ENCODE results near the gene FCHSD2. TPM values are rescaled to one million over a fixed set of nuclear protein-coding genes. Genes with fewer than 3 reads are reported as not detected.

The FCHSD2 gene
- total and polyA plus RNA-seq, 2 donors from 2014 or later, result 8.0 to 58.7 TPM

DNA sequence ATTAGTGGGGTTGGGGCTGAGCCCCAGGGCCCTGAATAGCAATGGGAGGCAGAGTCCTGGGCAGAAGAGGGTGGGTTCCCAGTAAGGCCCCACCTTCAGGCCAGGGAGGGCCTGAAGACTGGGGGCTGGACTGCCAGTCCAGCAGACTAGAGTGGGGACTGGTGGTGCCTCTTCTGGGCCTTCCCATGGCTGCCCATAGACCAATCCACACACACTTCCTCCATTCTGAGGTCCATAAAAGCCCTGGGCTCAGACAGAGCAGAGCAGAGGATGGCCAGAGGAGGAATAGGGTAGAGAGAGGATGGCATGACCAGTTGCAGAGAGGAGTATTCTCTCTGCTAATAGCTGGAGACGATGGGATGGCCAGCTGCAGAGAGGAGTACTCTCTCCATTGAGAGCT, 216.0 kb downstream of the FCHSD2 start:
- Histone ChIP-seq H3K9me3 (ENCODE audit: control insufficient read depth in 2 of 3, insufficient read depth in 1 of 3, low read length in 3 of 3) (no peaks in the 10 kb centered on the region), H3K27ac (ENCODE audit: low read depth in 2 of 2, low read length in 2 of 2) (no peak overlapping the region), H3K4me3 (ENCODE audit: low read length in 3 of 3) (no peak overlapping the region), H3K36me3 (ENCODE audit: control insufficient read depth in 2 of 3, insufficient read depth in 3 of 3, low read length in 3 of 3) (no peaks in the 10 kb centered on the region), H3K4me1 (ENCODE audit: control insufficient read depth in 2 of 3, insufficient read depth in 2 of 3, low read depth in 1 of 3, low read length in 3 of 3) (peaks cover 0 to 7% (median 4%) of the 10 kb centered on the region in 3 donors), H3K9ac (ENCODE audit: low read length in 3 of 3) (no peak overlapping the region), H3K27me3 (ENCODE audit: control insufficient read depth, insufficient read depth, low read length) (no peaks in the 10 kb centered on the region)
- TF ChIP-seq, protein P1, sequence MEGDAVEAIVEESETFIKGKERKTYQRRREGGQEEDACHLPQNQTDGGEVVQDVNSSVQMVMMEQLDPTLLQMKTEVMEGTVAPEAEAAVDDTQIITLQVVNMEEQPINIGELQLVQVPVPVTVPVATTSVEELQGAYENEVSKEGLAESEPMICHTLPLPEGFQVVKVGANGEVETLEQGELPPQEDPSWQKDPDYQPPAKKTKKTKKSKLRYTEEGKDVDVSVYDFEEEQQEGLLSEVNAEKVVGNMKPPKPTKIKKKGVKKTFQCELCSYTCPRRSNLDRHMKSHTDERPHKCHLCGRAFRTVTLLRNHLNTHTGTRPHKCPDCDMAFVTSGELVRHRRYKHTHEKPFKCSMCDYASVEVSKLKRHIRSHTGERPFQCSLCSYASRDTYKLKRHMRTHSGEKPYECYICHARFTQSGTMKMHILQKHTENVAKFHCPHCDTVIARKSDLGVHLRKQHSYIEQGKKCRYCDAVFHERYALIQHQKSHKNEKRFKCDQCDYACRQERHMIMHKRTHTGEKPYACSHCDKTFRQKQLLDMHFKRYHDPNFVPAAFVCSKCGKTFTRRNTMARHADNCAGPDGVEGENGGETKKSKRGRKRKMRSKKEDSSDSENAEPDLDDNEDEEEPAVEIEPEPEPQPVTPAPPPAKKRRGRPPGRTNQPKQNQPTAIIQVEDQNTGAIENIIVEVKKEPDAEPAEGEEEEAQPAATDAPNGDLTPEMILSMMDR (IDR thresholded peaks at IDR 0.05; ENCODE audit: borderline replicate concordance, extremely low read depth, insufficient read depth), result no peak
- intact Hi-C loops (cut with DNase I), result no loop called here
- no peak for FAIRE-seq
- no peak for DNase-seq

DNA sequence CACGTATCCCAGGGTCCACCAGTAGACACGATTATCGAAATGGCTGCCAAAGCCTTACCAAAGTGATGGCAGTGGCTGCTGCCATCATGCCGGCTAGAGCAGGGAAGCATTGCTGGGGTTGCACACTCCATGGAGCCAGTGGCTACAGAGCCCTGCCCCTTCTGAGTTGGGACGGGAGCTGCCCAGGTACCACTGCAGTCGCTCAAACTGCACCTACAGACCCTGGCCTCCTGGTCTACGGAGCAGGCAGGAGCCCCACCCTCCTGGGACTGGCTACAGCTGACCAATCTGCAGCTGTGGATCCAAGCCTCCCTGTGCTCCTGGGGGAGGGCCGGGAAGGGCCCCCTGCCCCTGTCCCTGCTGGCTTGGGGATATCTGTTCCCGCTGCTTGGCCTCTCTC, 216.5 kb downstream of the FCHSD2 start:
- FAIRE-seq (no peak), DNase-seq (no peak)
- Histone ChIP-seq H3K27me3 (ENCODE audit: control insufficient read depth, insufficient read depth, low read length) (no peaks in the 10 kb centered on the region), H3K36me3 (ENCODE audit: control insufficient read depth in 2 of 3, insufficient read depth in 3 of 3, low read length in 3 of 3) (no peaks in the 10 kb centered on the region), H3K9me3 (ENCODE audit: control insufficient read depth in 2 of 3, insufficient read depth in 1 of 3, low read length in 3 of 3) (no peaks in the 10 kb centered on the region), H3K27ac (ENCODE audit: low read depth in 2 of 2, low read length in 2 of 2) (no peak overlapping the region), H3K4me1 (ENCODE audit: control insufficient read depth in 2 of 3, insufficient read depth in 2 of 3, low read depth in 1 of 3, low read length in 3 of 3) (peaks cover 0 to 8% (median 4%) of the 10 kb centered on the region in 3 donors), H3K9ac (ENCODE audit: low read length in 3 of 3) (no peak overlapping the region), H3K4me3 (ENCODE audit: low read length in 3 of 3) (no peak overlapping the region)
- TF ChIP-seq, protein P1 (IDR thresholded peaks at IDR 0.05; ENCODE audit: borderline replicate concordance, extremely low read depth, insufficient read depth), result no peak
- intact Hi-C loops (cut with DNase I), result no loop called here

DNA sequence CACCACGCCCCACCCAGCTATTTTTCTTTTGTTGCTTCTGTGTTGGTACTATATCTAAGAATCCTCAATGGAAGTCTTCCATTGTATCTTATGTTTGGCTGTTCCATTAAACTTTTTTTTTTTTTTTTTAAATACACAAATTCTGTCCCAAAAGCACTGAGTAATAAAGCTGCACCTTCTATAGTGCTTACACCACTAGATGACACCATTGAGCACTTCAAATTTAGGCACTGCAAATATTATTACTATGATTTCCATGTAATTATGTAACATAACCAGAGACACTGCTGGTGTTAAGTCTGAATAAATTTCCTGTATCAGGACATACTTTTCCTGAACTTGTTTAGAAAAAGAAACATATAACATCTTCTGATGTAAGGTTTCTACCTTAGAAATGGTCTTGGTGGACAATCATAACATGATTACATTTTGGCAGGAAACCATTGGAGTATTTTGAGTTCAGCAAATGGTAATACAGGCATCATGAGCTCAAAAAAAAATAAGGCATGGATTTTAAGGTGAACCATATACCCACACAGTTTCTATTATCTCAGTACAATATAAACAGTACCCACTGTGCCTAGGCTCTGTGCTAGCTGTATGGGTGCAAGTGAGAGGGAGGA, 217.4 kb downstream of the FCHSD2 start:
- Histone ChIP-seq H3K36me3 (ENCODE audit: control insufficient read depth in 2 of 3, insufficient read depth in 3 of 3, low read length in 3 of 3) (no peaks in the 10 kb centered on the region), H3K27ac (ENCODE audit: low read depth in 2 of 2, low read length in 2 of 2) (no peak overlapping the region), H3K4me1 (ENCODE audit: control insufficient read depth in 2 of 3, insufficient read depth in 2 of 3, low read depth in 1 of 3, low read length in 3 of 3) (peaks cover 0 to 13% (median 6%) of the 10 kb centered on the region in 3 donors), H3K4me3 (ENCODE audit: low read length in 3 of 3) (no peak overlapping the region), H3K9ac (ENCODE audit: low read length in 3 of 3) (no peak overlapping the region), H3K9me3 (ENCODE audit: control insufficient read depth in 2 of 3, insufficient read depth in 1 of 3, low read length in 3 of 3) (no peaks in the 10 kb centered on the region), H3K27me3 (ENCODE audit: control insufficient read depth, insufficient read depth, low read length) (no peaks in the 10 kb centered on the region)
- peak in 1 of 5 donors; percentile 38 for DNase-seq
- FAIRE-seq, result peak; percentile 17
- TF ChIP-seq, protein P1 (IDR thresholded peaks at IDR 0.05; ENCODE audit: borderline replicate concordance, extremely low read depth, insufficient read depth), result peak; percentile 52
- intact Hi-C loops (cut with DNase I), result no loop called here

Measured in kidney (tissue), 14 donors.